Tibial nerve (tissue), 4 donors: ENCODE data around the gene DUS3L. TPM values are rescaled to one million over a fixed set of nuclear protein-coding genes. Genes with fewer than 3 reads are reported as not detected.

Experiments
- DNase-seq, 2 donors: peaks; one replicate each; pipeline ENCODE4 v3.0.0-alpha.2; 2019; ENCODE audit warnings: low spot score in 2 of 2
- H3K27ac ChIP-seq, 4 donors: fragments of 200-600 bp; sonication (generic) in 3 of 4; one replicate each; pipeline ENCODE4 v1.5.1; 2017 to 2019; ENCODE audit warnings: mild to moderate bottlenecking in 1 of 4
- H3K27me3 ChIP-seq, 2 donors: fragments of 200-600 bp; sonication (generic) in 1 of 2; one replicate each; pipeline versions ENCODE4 v1.5.1 to v1.6.0; 2017 to 2019
- H3K36me3 ChIP-seq, 3 donors: fragments of 200-600 bp; sonication (generic); one replicate each; pipeline ENCODE4 v1.5.1; 2018 to 2019
- H3K4me1 ChIP-seq, 4 donors: fragments of 200-600 bp; sonication (generic) in 3 of 4; one replicate each; pipeline ENCODE4 v1.5.1; 2017 to 2019
- H3K4me3 ChIP-seq, 4 donors: fragments of 200-600 bp; sonication (generic) in 3 of 4; one replicate each; pipeline ENCODE4 v1.5.1; 2017 to 2019; ENCODE audit warnings: mild to moderate bottlenecking in 1 of 4, moderate library complexity in 1 of 4
- H3K9me3 ChIP-seq, 4 donors: fragments of 200-600 bp; sonication (generic) in 3 of 4; one replicate each; pipeline ENCODE4 v1.5.1; 2017 to 2019
- CTCF ChIP-seq, 5 experiments: fragments of 200-600 bp in 3 of 5; fragments of 450-650 bp in 2 of 5; sonication (generic) in 3 of 5; IDR thresholded peaks; one replicate each; pipeline ENCODE4 v1.5.1; 2016 to 2019; ENCODE audit warnings: antibody characterized with exemption in 5 of 5, mild to moderate bottlenecking in 3 of 5, moderate library complexity in 2 of 5
- EP300 ChIP-seq, 2 donors: sonication (generic); formaldehyde crosslinking; IDR thresholded peaks; one replicate each; pipeline ENCODE4 v1.6.1; 2017; ENCODE audit warnings: antibody characterized with exemption in 2 of 2, mild to moderate bottlenecking in 1 of 2
- POLR2A ChIP-seq, 2 donors: fragments of 450-650 bp; IDR thresholded peaks; one replicate each; pipeline ENCODE4 v1.6.1; 2017; ENCODE audit warnings: antibody characterized with exemption in 2 of 2, mild to moderate bottlenecking in 2 of 2, moderate library complexity in 2 of 2
- WGBS, 2 donors: methylation state at CpG; one replicate each; pipeline ENCODE4 v1.1.5; 2018; 5-methylcytosine and 5-hydroxymethylcytosine counted together
- total RNA-seq, 4 donors: library from RNA; depleted of rRNA; stranded (reverse); fragments of >200 nt; gene quantifications; one replicate each; pipeline ENCODE4 v1.1.0, GENCODE V29; 2016

Gene DUS3L
- total RNA-seq, 4 donors from 2014 or later = 33.2 to 75.9 (median 54.2) TPM

- Histone ChIP-seq H3K36me3 (no peaks in the 10 kb centered on the region), H3K27me3 (no peaks in the 10 kb centered on the region), H3K27ac (no peak overlapping the region), H3K4me1 (no peaks in the 10 kb centered on the region), H3K4me3 (no peak overlapping the region), H3K9me3 (peaks cover 0 to 4% (median 0%) of the 10 kb centered on the region in 4 donors)
- no peak for TF ChIP-seq EP300 (IDR thresholded peaks at IDR 0.05)
- TF ChIP-seq POLR2A (IDR thresholded peaks at IDR 0.05) = no peak
- no peak for TF ChIP-seq CTCF (IDR thresholded peaks at IDR 0.05)
- WGBS, 2 donors = 71 to 82% methylated on average over 8 of the region's 8 CpGs
- no peak for DNase-seq
Measured at GRCh38 chr19:5738423-5738822, 52.5 kb downstream of the DUS3L start.

Other genes with a start within 250 kb of the DUS3L start
- 10 to 100 TPM in 1 of 4 donors, 1 to 10 TPM in 2, under 1 TPM in 1; 0.30 to 13.9 (median 5.1) TPM for gene TINCR, start 223.2 kb downstream of the DUS3L start, total RNA-seq
- 10 to 100 TPM; 58.1 to 99.8 (median 93.1) TPM for gene SAFB2, start 168.4 kb downstream of the DUS3L start, total RNA-seq
- 100 to 1,000 TPM; 121 to 252 (median 129) TPM for gene SAFB, start 168.1 kb downstream of the DUS3L start, total RNA-seq
- 10 to 100 TPM; 48.9 to 79.1 (median 65.9) TPM for gene MICOS13, start 110.6 kb downstream of the DUS3L start, total RNA-seq
- 10 to 100 TPM in 2 of 4 donors, 1 to 10 TPM in 2; 7.5 to 23.7 (median 11.6) TPM for gene HSD11B1L, start 110.1 kb downstream of the DUS3L start, total RNA-seq
- 100 to 1,000 TPM; 552 to 780 (median 644) TPM for gene RPL36, start 100.9 kb downstream of the DUS3L start, total RNA-seq
- 100 to 1,000 TPM; 107 to 116 (median 110) TPM for gene LONP1, start 71.0 kb downstream of the DUS3L start, total RNA-seq
- not detected for gene CATSPERD, start 70.5 kb downstream of the DUS3L start, total RNA-seq
- 1 to 10 TPM in 3 of 4 donors, under 1 TPM in 1; 0.66 to 6.3 (median 2.3) TPM for gene PRR22, start 6.4 kb downstream of the DUS3L start, total RNA-seq
- not detected for gene NRTN, start 13.9 kb upstream of the DUS3L start, total RNA-seq
- not detected for gene FUT6, start 48.5 kb upstream of the DUS3L start, total RNA-seq
- gene FUT3, start 60.3 kb upstream of the DUS3L start, total RNA-seq = under 1 TPM in 1 of 4 donors, not detected in 3; 0.90 TPM
- gene FUT5, start 79.4 kb upstream of the DUS3L start, total RNA-seq = not detected
- gene NDUFA11, start 112.6 kb upstream of the DUS3L start, total RNA-seq = 100 to 1,000 TPM; 184 to 350 (median 216) TPM
- 10 to 100 TPM in 3 of 4 donors, 1 to 10 TPM in 1; 8.3 to 16.7 (median 13.9) TPM for gene VMAC, start 113.7 kb upstream of the DUS3L start, total RNA-seq
- gene CAPS, start 123.1 kb upstream of the DUS3L start, total RNA-seq = 10 to 100 TPM; 67.5 to 95.0 (median 77.4) TPM
- 100 to 1,000 TPM in 2 of 4 donors, 10 to 100 TPM in 2; 75.4 to 129 (median 95.6) TPM for gene RANBP3, start 187.0 kb upstream of the DUS3L start, total RNA-seq